B cell (primary cell): ENCODE measurements around the gene SCGN.

Source experiments
- CTCF ChIP-seq: fragments of 200-600 bp; IDR thresholded peaks from one replicate; pipeline ENCODE4 v1.8.0; 2022; ENCODE audit warnings: antibody characterized with exemption, mild to moderate bottlenecking
- EZH2 ChIP-seq: IDR thresholded peaks from 2 replicates; pipeline ENCODE4 v1.6.1; 2012; ENCODE audit warnings: borderline replicate concordance, low read depth, mild to moderate bottlenecking, moderate library complexity, low read length; ENCODE audit not compliant: insufficient read depth, poor library complexity, severe bottlenecking

- TF ChIP-seq CTCF (no peak), EZH2 (no peak)
Measured at GRCh38 chr6:25641940-25642666, 9.9 kb upstream of the SCGN start.
